HepG2 (cell line): ENCODE results near the gene SPRYD3. TPM values are rescaled to one million over a fixed set of nuclear protein-coding genes. Genes with fewer than 3 reads are reported as not detected.

Experiments
- ARID5B ChIP-seq: IDR thresholded peaks from 2 replicates; pipeline ENCODE4 v1.4.0; 2020; ENCODE audit warnings: mild to moderate bottlenecking, missing genetic modification reagents
- ARNT2 ChIP-seq: sonication (generic); formaldehyde crosslinking; IDR thresholded peaks from 2 replicates; pipeline ENCODE4 v1.8.0; 2022; ENCODE audit warnings: mild to moderate bottlenecking, low read depth, missing genetic modification reagents, moderate library complexity
- SCMH1 ChIP-seq: sonication (generic); formaldehyde crosslinking; IDR thresholded peaks from 2 replicates; pipeline ENCODE4 v1.9.0; 2021; ENCODE audit warnings: missing genetic modification reagents, mild to moderate bottlenecking, borderline replicate concordance
- SP5 ChIP-seq: IDR thresholded peaks from 2 replicates; pipeline ENCODE4 v1.6.1; 2016; ENCODE audit warnings: low read depth, borderline replicate concordance
- ZBTB40 ChIP-seq, 2 experiments: fragments of 450-650 bp in 1 of 2; sonication (generic) in 1 of 2; formaldehyde crosslinking in 1 of 2; IDR thresholded peaks; 2 replicates each; pipeline versions ENCODE4 v1.6.1 to v1.8.0; 2016 to 2022; ENCODE audit warnings: antibody characterized with exemption in 1 of 2, mild to moderate bottlenecking in 1 of 2, missing genetic modification reagents in 1 of 2
- ZNF501 ChIP-seq: sonication (generic); formaldehyde crosslinking; IDR thresholded peaks from 2 replicates; pipeline ENCODE4 v1.5.1; 2020; ENCODE audit warnings: mild to moderate bottlenecking, moderate library complexity, missing genetic modification reagents
- ZNF609 ChIP-seq: sonication (generic); formaldehyde crosslinking; IDR thresholded peaks from 2 replicates; pipeline ENCODE4 v1.4.0; 2020; ENCODE audit warnings: mild to moderate bottlenecking, missing genetic modification reagents, borderline replicate concordance
- ZNF83 ChIP-seq: sonication (generic); formaldehyde crosslinking; IDR thresholded peaks from 2 replicates; pipeline ENCODE4 v1.4.0; 2020; ENCODE audit warnings: missing genetic modification reagents, mild to moderate bottlenecking, borderline replicate concordance
- polyA plus RNA-seq, 8 experiments: library from polyadenylated mRNA; depleted of rRNA in 3 of 8; stranded (reverse) in 7 of 8; unstranded in 1 of 8; fragments of >200 nt; fragmentation: Illumina TruSeq in 4 of 8; extraction: Trizol in 4 of 8; gene quantifications; 2 replicates each; pipeline versions ENCODE4 v1.2.1 to v1.2.3, GENCODE V29; 2011 to 2016; ENCODE audit warnings: low read depth in 4 of 8, missing spikeins in 1 of 8, mixed read lengths in 1 of 8; ENCODE audit not compliant: insufficient read depth in 1 of 8
- total RNA-seq, 5 experiments: library from RNA; depleted of rRNA; stranded (reverse); fragments of >200 nt; fragmentation: Illumina TruSeq; extraction: Trizol; gene quantifications; 2 replicates each; pipeline ENCODE4 v1.2.3, GENCODE V29; 2016; ENCODE audit warnings: low read depth in 1 of 5

SPRYD3 gene
- total and polyA plus RNA-seq, 2 of the 13 experiments (the other 11 are each of a cell fraction or from before 2014, with no cell fraction given) = 9.0 to 9.2 TPM

GRCh38 chr12:53097564-53098353 is 18.6 kb upstream of the SPRYD3 start, which contains the start of gene IGFBP6 (continued):
- peak; percentile 45; the same call in 1 of the 2 replicates for TF ChIP-seq ZNF609 (CRISPR knock-in tag)
- TF ChIP-seq ZBTB40 (IDR thresholded peaks at IDR 0.05) = no peak
- peak; percentile 21; the same call in 1 of the 2 replicates for TF ChIP-seq ZBTB40 (CRISPR knock-in tag; IDR thresholded peaks at IDR 0.05)
- TF ChIP-seq SCMH1 (CRISPR knock-in tag) = no peak
- TF ChIP-seq ARID5B (CRISPR knock-in tag) = peak; percentile 35; the same call in 1 of the 2 replicates
- 0 out of 2 replicates have a peak, but pooled peaks have one; percentile 13 for TF ChIP-seq ZNF501 (CRISPR knock-in tag)
- peak; percentile 38; the same call in 1 of the 2 replicates for TF ChIP-seq ZNF83 (CRISPR knock-in tag)
- TF ChIP-seq ARNT2 (CRISPR knock-in tag) = 0 out of 2 replicates have a peak, but pooled peaks have one; percentile 24
- TF ChIP-seq SP5 (CRISPR knock-in tag) = peak; percentile 93
